ENCODE measurements around the gene PROZ.

GRCh38 chr13:113182046-113182445 lies 23.6 kb downstream of the PROZ start:
- TF ChIP-seq, protein P1, sequence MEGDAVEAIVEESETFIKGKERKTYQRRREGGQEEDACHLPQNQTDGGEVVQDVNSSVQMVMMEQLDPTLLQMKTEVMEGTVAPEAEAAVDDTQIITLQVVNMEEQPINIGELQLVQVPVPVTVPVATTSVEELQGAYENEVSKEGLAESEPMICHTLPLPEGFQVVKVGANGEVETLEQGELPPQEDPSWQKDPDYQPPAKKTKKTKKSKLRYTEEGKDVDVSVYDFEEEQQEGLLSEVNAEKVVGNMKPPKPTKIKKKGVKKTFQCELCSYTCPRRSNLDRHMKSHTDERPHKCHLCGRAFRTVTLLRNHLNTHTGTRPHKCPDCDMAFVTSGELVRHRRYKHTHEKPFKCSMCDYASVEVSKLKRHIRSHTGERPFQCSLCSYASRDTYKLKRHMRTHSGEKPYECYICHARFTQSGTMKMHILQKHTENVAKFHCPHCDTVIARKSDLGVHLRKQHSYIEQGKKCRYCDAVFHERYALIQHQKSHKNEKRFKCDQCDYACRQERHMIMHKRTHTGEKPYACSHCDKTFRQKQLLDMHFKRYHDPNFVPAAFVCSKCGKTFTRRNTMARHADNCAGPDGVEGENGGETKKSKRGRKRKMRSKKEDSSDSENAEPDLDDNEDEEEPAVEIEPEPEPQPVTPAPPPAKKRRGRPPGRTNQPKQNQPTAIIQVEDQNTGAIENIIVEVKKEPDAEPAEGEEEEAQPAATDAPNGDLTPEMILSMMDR (IDR thresholded peaks at IDR 0.05; ENCODE audit: insufficient read depth, low read length, poor library complexity, severe bottlenecking) = no peak
- no peak for TF ChIP-seq EZH2phosphoT487 (conservative IDR thresholded peaks at IDR 0.05; ENCODE audit: low read length)
